Measurements from ENCODE around the gene GAS7.
"Not testable (repeated sequence)": the region's sequence is repeated elsewhere in the genome, so short reads cannot be mapped to it uniquely, and the experiment has no call there.

Gene GAS7

DNA sequence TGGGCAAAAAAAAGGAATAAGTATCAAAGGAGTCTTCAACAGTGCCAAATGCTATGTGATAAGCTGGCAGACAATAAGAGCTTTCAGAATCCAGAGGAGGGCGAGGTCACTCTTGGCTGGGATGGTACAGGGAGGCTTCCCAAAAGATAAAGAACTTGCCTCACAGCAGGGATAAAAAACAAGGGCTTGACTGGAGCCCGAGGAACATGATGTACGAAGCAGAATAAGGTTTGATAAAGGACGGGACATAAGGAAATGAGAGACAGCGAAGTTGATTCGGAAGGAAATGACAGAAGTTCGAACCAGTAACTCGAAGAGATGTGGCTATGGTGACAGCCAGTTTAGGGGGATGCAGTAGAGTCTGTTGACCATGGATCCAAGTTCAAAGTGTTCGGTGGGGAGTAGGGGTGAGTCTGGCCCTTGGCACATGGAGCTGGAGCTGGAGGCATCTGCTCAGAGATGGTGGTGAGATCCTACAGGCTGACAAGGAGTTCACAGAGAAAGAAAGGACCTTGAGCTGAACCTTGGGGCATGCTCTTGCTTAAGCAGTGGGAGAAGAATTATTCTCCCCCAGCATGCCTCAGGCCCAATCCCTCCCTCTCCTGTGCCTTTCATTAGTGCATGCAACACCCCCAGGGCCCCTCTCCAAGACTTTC is 155.7 kb downstream of the GAS7 start:
- no peak for DNase-seq

DNA sequence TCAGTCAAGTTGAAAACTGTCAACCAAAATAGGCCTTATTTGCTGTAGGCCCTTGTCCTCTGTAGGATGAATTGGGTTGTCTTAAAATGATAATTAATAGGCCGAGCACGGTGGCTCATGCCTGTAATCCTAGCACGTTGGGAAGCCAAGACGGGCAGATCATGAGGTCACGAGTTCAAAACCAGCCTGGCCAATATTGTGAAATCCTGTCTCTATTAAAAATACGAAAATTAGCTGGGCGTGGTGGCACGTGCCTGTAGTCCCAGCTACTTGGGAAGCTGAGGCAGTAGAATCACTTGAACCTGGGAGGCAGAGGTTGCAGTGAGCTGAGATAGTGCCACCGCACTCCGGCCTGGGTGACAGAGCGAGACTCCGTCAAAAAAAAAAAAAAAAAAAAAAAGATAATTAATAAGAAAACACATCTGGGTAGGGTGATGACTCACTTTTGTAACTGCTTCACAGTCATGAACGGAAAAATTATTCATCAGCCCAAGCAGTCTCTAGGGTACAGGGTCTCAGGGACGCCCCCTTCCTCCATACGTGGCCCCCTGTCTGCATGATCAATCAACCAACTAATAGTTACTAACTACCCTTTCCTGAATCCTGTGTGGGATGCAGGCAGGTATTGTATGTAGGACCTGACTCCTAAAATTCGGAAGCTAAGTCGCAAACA is 156.4 kb downstream of the GAS7 start:
- DNase-seq = no peak

DNA sequence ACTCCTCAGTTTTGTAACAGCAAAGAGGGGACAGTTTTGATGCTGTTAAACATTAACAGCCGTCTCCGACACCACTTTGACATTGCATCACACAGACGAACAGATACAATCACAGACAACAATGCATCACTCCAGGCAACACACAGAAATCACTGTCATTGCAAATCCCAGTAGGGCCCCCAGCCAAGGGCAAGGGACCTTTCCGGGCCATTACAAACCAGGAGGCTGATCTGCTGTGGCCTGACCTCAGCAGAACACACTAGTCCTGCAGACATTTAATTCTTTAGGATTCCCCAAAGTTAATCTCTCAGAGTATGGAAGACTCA is 157.2 kb downstream of the GAS7 start:
- DNase-seq = no peak

DNA sequence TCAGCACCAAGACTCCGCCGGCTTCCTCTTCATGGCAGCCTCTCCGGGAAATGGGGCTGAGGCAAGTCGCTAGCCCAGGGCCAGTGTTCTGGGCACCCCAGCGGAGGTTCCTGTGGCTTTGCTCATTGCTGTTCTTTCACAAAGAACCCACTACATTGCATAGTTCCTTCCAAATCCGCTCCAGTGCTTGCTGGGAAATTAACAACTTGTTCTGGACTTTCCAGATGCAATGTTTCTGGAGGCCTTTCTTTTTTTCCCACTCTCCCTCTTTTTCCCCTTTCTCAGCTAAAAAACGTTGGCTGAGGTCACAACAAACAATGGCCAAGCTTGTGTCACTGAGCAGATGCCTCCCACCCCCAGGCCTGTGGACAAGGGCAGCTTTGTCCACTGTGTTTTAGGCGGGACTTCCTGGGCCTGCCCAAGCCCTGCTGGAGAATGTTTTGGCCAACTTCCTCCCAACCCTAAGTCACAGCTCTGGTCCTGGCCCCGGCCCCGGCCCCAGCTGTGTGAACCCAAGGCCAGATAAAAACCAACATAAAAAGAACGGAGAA is 161.8 kb downstream of the GAS7 start:
- DNase-seq = no peak

DNA sequence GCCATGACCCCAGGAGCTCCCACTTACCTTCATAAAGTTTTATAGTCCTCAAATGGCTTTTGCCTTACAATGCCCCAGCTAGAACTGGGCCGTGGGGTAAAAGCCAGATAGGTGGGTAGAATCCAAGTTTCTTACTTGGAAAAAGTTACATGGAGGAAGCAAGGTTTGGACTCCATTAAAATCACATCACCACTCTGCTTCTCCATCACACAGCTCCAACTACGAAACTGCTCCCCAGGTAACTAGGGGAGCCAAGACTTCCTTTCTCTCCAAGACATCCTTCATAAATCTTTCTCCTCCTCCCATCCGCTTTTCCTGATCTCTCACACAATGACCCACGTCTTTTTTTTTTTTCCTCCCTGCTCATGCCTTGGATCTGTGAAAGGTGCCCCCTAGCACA is 162.5 kb downstream of the GAS7 start:
- DNase-seq = no peak

DNA sequence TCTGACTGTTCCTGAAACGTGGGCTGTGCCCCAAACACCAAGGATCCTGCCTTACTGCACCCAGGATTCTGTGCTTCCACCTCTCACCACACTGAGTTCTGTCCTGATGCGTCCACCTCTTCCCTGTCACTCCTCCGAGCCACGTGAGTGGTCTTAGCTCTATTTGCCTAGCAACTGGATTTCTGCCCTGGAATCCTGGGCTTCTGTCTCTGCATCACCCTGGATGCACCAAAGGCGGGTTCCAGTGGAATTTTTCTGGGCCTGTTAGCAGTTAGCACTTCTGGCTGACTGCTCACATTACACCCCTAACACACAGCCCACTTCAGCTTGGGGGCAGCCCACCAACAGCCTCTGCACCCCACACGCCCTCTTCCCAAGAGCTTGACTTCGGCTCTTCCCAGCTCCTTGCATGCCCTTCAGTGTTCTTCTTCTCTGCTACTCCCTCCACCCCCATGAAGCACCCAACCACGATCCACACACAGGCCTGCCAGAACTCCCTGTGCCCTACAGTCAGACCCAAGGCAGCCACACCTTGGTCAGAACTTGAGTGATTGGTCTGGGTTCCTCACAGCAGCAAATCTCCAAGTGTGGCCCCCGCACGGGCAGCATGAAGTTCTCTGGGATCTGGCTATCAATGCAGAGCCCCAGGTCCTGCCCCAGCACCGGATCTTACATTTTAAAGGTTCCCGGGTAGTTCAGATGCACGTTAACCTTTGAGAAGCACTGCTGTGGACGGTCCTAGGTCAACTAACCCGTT is 163.5 kb downstream of the GAS7 start:
- DNase-seq = no peak

DNA sequence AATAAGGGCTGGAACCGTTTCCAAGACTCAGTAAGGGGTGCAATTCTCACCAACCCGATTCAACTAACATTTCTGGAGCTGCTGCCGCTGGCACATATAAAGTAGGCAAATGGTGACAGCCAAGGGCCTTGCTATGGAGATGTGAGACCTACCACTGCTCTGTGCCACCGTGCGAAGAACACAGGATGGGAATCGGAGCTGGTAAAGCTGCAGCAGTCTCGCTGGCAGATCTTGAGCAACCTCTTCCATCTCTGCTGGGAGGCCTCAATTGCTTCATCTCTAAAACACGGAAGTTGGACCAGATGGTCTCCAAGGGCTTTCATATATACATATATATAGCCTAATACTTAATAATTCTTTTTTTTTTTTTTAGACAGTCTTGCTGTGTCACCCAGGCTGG is 164.4 kb downstream of the GAS7 start:
- DNase-seq = no peak

DNA sequence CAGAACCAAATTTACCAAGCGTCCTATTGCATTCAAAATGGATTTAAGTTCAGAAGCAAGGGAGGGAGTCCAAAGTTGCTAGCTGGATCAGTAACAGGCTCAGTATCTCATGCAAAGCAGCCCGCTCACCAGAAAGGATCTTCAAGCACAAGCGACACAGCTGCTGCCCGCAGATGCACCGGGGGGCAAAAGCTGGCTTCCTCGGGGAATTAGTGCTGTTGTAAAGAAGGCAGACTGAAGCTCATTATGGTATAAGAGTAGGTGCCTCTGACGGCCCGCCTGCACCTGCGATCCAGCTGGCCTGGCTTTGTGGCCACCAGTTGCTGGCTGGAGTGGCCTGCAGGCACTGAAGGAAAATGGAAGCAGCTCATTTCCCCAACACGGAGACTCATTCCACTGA is 165.0 kb downstream of the GAS7 start:
- DNase-seq = no peak

DNA sequence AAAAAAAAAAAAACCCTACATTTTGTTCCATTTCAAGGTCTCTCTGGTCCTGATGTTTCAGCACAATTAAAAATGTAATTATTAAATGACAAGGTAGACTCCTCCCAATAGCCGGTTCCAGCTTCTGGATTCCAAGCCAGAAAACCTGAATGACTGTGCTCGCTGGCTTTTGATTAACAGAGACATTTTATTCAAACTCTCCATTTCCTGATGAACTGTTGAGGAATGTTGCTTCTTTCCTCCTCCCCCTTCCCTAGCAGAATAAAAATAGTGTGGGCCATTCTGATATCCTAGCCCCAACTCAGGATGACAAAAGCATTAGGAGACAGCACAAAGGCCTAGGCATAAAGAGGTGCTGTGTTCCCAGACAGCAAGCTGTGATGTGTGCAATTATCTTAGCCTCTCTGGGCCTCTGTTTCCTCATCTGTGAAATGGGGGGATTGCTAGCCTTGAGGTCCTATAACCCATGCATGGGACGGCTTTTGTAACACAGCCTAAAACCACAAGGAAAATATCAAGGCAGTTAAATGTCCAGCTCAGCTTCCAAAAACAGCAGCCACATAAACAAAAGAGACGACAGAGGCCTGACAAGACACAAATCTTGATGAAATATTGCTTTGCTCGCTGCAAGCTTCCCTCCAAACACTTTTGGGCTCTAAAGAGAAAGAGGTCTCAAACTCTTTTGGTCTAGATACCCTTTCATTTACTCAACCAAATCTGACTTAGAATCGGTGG is 166.1 kb downstream of the GAS7 start:
- DNase-seq = no peak

DNA sequence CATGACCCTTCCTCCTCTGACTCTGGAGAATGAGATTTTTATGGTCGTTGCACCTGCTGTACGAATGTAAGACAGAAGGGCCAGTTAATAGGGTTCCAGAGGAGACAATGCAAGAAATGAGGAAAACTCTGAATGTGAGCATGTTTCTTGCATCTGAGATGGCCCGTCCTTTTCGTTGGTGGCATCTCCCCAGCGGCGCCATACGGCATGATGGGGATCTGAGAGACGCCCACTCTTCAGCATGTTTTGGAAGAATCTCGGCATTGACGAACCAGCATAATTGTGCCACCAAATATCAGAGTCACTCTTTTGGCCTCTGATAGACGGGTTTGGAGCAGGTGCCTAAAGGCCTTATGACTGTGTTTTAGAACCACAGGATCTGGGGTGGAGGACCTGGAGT is 166.8 kb downstream of the GAS7 start:
- DNase-seq = no peak

DNA sequence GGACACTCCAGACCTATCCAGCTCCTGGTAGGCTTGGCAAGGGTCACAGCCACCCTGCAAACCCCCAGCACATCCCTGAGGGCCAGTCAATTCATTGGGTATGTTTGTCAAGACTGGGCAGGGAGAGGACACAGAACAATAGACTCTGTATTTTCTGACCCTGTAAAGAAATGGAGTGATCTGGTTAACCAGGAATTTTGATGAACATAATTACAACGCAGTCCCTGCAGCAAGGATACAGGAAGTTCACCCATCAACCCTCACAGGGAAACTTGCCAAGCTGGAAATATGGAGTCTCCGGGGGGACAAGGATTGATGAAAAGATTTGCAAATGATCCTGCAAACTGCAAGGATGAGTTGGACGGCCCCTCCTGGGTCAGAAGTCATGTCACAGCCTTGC is 167.3 kb downstream of the GAS7 start:
- DNase-seq = no peak

DNA sequence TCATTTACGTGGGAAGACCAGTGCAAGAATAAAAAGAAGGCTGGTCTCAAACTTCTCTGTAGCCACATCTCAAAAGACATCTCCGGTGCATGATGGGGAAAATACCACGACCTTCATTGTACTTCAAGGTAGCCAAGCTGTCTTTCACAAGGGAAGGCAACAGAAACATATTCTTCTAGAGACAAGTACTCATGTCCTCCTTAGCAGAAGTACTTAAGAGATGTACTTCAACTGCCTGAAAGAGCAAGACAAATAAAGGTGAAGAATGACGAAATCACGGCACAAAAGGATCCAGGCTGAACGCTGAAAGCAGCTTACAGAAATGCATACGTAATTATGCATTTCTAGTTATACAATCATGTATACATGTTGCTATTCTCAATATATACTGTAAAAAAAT is 169.3 kb downstream of the GAS7 start:
- DNase-seq = no peak

DNA sequence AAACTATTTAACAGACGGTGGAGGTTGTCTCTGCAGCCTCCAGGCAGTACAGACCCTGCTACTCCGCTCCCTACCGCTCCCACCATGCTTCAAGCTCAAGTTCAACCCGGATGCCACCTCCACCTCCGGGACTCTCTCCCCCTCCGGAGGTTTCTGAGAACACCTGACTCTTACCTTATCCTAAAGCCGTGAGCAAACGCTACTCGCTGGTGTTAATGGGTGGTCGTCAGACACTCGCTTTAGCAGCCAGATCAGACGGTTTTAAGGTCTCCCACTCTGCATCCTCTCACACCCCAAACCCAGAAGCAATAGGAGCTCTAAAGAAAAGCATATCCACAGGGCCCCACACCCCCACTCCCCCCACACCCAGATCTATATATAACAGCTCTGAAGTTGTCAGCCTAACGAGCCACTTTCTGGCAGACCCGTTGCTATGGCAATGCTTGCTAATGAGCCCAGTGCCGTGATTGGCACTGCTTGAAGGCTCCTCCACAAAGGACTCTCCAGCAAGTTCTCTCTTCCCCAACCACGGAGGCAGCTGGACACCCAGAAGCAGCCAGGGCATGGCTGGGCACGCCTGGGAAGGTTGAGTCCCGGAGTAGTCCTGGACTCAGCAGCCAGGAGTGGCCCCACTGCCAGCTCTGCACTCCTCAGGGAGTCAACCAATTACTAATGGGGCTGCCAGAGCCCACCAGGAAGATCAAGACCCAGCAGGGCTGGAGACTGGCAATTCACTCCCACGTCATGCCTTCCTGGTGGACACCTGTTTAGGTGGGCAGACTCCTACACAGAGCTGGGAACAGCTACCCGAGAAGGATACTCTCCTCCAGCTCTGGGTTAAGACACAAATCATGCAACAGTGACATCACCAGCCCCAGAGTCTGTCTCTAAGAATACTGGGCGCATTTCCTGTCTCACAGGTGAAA is 172.2 kb downstream of the GAS7 start:
- no peak for DNase-seq

DNA sequence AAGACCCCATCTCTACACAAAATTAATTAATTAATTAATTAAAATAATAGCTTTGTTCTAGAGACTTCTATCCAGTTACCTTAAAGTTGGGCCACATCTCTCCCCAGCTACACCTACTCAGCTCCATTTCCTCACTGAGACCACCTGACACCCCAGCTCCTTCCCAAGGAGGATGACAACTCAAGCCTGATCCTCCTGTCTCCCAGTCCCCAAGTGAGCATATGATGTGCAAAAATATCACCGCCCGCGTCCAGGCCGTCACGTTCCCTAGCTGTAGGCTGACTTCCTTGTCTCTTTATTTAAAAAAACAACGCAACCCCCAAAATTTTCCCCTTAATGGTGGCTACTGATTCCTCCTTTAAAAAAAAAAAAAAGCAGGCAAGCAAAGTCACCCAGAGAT is 173.2 kb downstream of the GAS7 start:
- DNase-seq = no peak

DNA sequence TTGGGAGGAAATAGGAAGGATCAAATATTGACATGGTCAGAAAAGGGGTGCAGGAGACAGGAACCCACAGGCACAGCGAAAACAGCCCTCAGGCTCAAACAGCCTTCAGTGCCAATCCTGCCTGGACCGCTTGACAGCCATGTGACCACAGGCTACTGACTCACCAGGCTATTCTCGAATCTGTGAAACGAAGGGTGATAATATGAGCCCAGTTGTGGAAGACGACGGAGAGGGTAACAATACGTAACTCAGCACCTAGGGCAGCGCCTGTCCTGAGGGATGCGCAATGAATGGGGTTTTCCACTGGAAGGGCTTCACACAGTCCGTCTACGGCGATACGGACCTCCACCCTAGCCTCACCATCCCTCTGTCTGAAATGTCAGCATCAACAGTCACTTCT is 176.0 kb downstream of the GAS7 start:
- no peak for DNase-seq

DNA sequence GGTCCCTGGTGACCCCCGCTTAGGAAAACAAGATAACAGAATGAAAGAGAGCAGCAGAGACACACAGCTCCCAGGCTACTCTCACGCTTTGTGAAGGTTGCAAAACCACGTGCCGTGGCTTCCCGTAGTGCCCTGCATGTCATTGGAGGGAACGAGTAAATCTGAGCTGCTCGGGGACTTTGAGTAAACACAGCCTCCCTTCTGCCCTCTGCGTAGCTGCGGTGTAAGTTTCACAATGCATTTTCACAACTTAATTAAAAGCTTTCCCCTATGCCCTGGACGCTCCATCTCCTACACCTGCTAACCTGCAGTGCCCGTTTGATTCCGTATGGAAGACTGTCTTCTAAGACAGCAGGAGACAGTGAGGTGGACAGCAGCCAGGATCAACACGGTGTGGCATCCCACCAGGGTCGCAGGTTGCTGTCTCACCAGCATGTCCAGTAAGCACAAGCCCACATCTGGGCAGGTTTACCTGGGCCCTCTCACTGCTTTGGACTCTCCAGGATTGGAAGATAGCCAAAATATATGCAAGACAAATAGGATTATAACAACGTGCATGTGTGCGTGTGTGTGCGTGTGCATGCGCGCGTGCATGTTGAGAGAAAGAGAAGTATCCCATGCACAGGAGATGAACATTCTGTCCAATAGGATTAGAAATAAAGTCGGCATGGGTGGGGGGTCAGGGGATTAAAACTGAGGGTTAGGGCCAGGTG is 177.0 kb downstream of the GAS7 start:
- no peak for DNase-seq

DNA sequence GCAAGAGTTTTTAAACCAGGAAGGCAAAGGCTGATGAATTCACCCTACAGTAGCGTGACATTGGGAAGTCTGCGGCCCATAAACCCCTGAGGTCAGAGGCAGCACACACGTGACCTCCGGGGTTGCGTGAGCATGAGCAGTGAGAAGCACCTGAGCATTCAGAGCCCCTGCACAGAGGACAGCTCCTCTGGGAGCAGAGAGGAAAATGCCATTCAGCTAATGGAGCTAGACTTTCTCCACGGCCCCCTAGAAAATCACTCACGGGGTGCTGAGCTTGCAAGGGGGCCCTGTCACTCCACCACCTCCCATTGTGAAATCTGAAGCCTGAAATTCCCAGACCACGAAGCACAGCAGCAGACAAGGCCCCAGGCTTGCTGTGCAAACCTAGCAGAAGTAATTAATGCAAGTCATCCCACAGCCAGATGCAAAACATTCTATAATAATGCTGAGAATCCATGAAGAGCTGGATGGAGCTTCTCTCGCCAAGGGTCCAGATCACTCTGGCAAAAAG is 178.4 kb downstream of the GAS7 start:
- DNase-seq = no peak

DNA sequence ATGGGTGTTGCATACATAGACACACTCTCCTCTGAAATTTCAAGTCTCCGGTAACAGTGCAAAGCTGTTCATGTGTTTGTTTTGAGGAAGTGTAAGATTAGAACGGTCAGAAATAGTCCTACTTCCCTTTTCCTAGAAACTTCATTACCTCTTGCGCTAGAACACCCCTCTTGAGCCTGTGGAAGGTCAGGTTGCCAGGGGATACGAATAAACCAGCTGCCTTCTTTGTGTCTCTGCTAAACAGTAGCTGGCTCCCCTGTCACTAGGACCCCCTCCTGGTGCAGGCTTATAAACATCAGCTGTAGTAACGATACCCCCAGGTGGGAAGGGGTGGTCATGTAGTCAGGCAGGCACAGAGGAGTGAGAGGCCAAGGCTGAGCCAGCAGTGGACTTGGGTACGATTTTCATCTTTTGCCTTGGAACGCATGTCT is 179.9 kb downstream of the GAS7 start:
- no peak for DNase-seq

DNA sequence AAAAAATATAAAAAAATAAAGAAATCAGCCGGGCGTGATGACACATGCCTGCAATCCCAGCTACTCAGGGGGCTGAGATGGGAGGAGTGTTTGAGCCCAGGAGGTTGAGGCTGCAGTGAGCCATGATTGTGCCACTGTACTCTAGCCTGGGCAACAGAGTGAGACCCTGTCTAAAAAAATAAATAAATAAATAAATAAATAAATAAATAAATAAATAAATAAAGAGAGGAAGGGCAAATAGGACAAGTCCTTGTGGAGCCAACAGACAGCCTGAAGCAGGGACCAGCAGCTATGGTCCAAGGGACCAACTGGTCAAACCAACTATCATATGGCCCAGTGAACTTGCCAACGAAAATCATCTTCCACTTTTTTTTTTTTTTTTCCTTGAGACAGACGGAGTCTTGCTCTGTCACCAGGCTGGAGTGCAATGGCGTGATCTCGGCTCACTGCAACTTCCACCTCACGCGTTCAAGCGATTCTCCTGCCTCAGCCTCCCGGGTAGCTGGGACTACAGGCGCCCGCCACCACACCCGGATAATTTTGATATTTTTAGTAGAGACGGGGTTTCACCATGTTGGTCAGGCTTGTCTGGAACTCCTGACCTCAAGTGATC is 181.3 kb downstream of the GAS7 start:
- not testable (repeated sequence) for DNase-seq

DNA sequence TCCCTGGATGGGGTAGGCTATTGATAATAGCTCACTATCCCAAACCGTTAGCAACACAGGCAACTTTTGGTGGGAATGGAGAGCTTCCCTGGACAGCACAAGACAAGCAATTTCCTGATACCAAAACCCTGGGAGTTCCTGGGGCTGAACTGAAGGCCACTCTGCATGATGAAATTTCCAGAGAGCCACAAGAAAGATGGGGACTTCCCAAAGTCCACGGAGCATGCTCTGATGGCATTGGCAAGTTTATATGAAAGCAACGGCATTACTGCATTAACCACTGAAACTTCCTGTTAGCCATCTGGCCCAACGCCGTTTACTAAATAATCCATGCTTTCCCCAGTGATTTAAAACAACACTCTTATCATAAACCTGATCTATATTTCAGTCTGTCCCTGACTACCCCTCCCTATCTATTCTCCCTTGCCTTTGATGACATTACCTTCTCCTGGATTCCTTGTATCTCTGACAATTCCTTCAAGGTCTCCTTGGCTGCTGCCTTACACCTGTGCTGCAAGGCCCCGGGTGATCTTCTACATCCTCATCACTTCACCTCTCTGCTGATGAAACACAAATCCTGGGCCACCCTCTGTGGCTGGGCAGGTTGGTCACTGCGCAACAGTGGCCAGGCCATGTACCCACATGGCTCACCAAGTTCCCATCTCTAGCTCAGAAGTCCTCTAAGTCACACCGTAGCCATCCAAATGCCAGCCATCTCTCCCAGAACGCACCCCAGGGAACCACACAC is 184.9 kb downstream of the GAS7 start:
- DNase-seq = no peak
